Right lobe of liver (tissue), 6 donors: ENCODE results near the gene THAP4. TPM values are rescaled to one million over a fixed set of nuclear protein-coding genes. Genes with fewer than 3 reads are reported as not detected.

ENCODE experiments used
- ATAC-seq, 4 donors: fragments of 200-7000 bp; cut with Tn5 transposase; one replicate each; pipeline ENCODE4 v1.9.1; 2020; ENCODE audit warnings: mild to moderate bottlenecking in 4 of 4, moderate library complexity in 4 of 4
- DNase-seq, 3 donors: peaks; one replicate each; pipeline ENCODE4 v3.0.0-alpha.2; 2020
- H3K27ac ChIP-seq, 3 donors: fragments of 200-600 bp; one replicate each; pipeline ENCODE4 v1.8.0; 2022
- H3K27me3 ChIP-seq, 2 donors: fragments of 200-600 bp; one replicate each; pipeline ENCODE4 v1.8.0; 2022
- H3K36me3 ChIP-seq, 4 donors: fragments of 200-600 bp; sonication (generic) in 1 of 4; one replicate each; pipeline versions ENCODE4 v1.5.1 to v1.8.0; 2017 to 2022; ENCODE audit warnings: control low read depth in 1 of 4
- H3K4me1 ChIP-seq, 4 donors: fragments of 200-600 bp; sonication (generic) in 1 of 4; one replicate each; pipeline versions ENCODE4 v1.5.1 to v1.8.0; 2017 to 2022; ENCODE audit warnings: control low read depth in 1 of 4
- H3K4me3 ChIP-seq, 3 donors: fragments of 200-600 bp; one replicate each; pipeline ENCODE4 v1.8.0; 2022
- H3K9me3 ChIP-seq, 4 donors: fragments of 200-600 bp; sonication (generic) in 1 of 4; one replicate each; pipeline versions ENCODE4 v1.5.1 to v1.8.0; 2017 to 2022; ENCODE audit warnings: control low read depth in 1 of 4
- CTCF ChIP-seq, 4 donors: fragments of 200-600 bp in 3 of 4; fragments of 450-650 bp in 1 of 4; IDR thresholded peaks; one replicate each; pipeline versions ENCODE4 v1.5.1 to v1.8.0; 2016 to 2022; ENCODE audit warnings: antibody characterized with exemption in 4 of 4, mild to moderate bottlenecking in 2 of 4
- POLR2A ChIP-seq: fragments of 450-650 bp; IDR thresholded peaks from one replicate; pipeline ENCODE4 v1.6.1; 2017; ENCODE audit warnings: antibody characterized with exemption, mild to moderate bottlenecking
- WGBS: methylation state at CpG from one replicate; pipeline ENCODE4 v1.1.6; 2018; ENCODE audit warnings: low coverage, low lambda C conversion rate; ENCODE audit not compliant: insufficient coverage; ENCODE audit errors: missing lambda C conversion rate; 5-methylcytosine and 5-hydroxymethylcytosine counted together
- intact Hi-C, 2 donors: fragments of 100-400 bp; cut with DNase I; formaldehyde crosslinking; loops; one replicate each; pipeline versions ENCODE4 v1.11.2 to v1.14.1; 2022
- total RNA-seq, 6 experiments: library from RNA; depleted of rRNA in 2 of 6; stranded (reverse); fragments of >200 nt in 2 of 6; fragmentation: NEBNext Ultra II Directional in 3 of 6; extraction: Animal tissue kit (Norgen Biotek cat#: 25700) in 3 of 6; gene quantifications; one replicate each; pipeline versions ENCODE4 v1.1.0 to v1.2.4, GENCODE V29; 2016 to 2023
- donor health status: DM: no; HTN: yes; CAD: no.
- donor health status: DM: no; HTN: no; CAD: no.
- donor health status: DM: no; HTN: no; CAD: no.
- donor health status: DM: no; HTN: yes; CAD: no.
- donor health status: DM: no; HTN: yes; CAD: no.

Gene THAP4
- total RNA-seq, 6 experiments from 2014 or later, result 22.1 to 39.2 (median 25.0) TPM

GRCh38 chr2:241659150-241659739, 22.3 kb upstream of the THAP4 start:
- 24% methylated on average over 11 of the region's 26 CpGs for WGBS
- no peak overlapping the region for H3K4me3 ChIP-seq
- ATAC-seq (peak; percentile 57 to 84 (median 79)), DNase-seq (peak in 1 of 3 donors; percentile 68)
- no peaks in the 10 kb centered on the region for H3K4me1 ChIP-seq
- peaks cover 0 to 31% (median 9%) of the 10 kb centered on the region in 4 donors for H3K36me3 ChIP-seq
- intact Hi-C loops, result no loop called here
- TF ChIP-seq POLR2A (no peak), CTCF (IDR thresholded peaks at IDR 0.05) (peak; percentile 57 to 64 (median 58))
- H3K9me3 ChIP-seq, result no peaks in the 10 kb centered on the region
- no peaks in the 10 kb centered on the region for H3K27me3 ChIP-seq
- H3K27ac ChIP-seq, result no peak overlapping the region

- Histone ChIP-seq H3K9me3 (no peaks in the 10 kb centered on the region), H3K4me3 (no peak overlapping the region), H3K36me3 (peaks cover 0 to 31% (median 9%) of the 10 kb centered on the region in 4 donors), H3K27ac (no peak overlapping the region), H3K4me1 (no peaks in the 10 kb centered on the region), H3K27me3 (no peaks in the 10 kb centered on the region)
- WGBS, result 83% methylated on average over 1 of the region's 5 CpGs
- intact Hi-C loops, result no loop called here
- ATAC-seq (no peak), DNase-seq (no peak)
- TF ChIP-seq CTCF (IDR thresholded peaks at IDR 0.05), result no peak
- TF ChIP-seq POLR2A, result no peak
These were observed 21.3 kb upstream of the THAP4 start for GRCh38 chr2:241658296-241658695.

- Histone ChIP-seq H3K9me3 (no peaks in the 10 kb centered on the region), H3K27ac (no peak overlapping the region), H3K4me1 (no peaks in the 10 kb centered on the region), H3K4me3 (no peak overlapping the region), H3K27me3 (no peaks in the 10 kb centered on the region), H3K36me3 (peaks cover 0 to 34% (median 9%) of the 10 kb centered on the region in 4 donors)
- no peak for DNase-seq
- ATAC-seq, result no peak
- intact Hi-C loops, result no loop called here
- no peak for TF ChIP-seq POLR2A
- no peak for TF ChIP-seq CTCF (IDR thresholded peaks at IDR 0.05)
- WGBS, result 82% methylated on average over 6 of the region's 15 CpGs
These were observed 20.9 kb upstream of the THAP4 start for GRCh38 chr2:241657786-241658254.

- no peak for TF ChIP-seq POLR2A
- no peak for TF ChIP-seq CTCF (IDR thresholded peaks at IDR 0.05)
- Histone ChIP-seq H3K36me3 (peaks cover 0 to 49% (median 9%) of the 10 kb centered on the region in 4 donors), H3K27ac (no peak overlapping the region), H3K4me1 (no peaks in the 10 kb centered on the region), H3K27me3 (no peaks in the 10 kb centered on the region), H3K9me3 (no peaks in the 10 kb centered on the region), H3K4me3 (no peak overlapping the region)
- 89% methylated on average over 9 of the region's 13 CpGs for WGBS
- no peak for DNase-seq
- no peak for ATAC-seq
- intact Hi-C loops, result no loop called here
These were observed 19.3 kb upstream of the THAP4 start for GRCh38 chr2:241656190-241656741.
